ENCODE data around the gene RTP3.
"Not testable (repeated sequence)": the region's sequence is repeated elsewhere in the genome, so short reads cannot be mapped to it uniquely, and the experiment has no call there.

The RTP3 gene

GRCh38 chr3:46517016-46517783 is 19.4 kb downstream of the RTP3 start:
- DNase-seq (ENCODE audit: low read depth in 2 of 3, low spot score in 1 of 3) = no peak

DNA sequence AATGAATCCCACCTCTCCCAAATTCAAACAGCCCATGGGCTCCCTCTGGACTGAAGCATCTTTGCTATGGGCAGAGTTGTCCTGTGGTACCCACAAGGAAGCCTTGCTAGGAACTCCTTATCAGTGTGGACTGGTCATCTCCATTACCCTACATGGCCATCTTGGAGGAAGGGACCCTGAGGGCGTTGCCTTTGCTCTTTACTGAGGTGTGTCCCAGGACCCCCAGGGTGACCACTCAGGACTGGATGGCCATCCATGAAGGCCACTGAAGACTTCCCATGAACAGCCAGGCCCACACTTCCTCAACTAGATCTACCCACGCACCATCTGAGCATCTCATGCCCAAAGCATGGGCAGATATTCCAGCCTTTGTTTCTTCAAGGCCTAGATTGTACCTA is 20.0 kb downstream of the RTP3 start:
- DNase-seq (ENCODE audit: low read depth in 2 of 3, low spot score in 1 of 3) = no peak

DNA sequence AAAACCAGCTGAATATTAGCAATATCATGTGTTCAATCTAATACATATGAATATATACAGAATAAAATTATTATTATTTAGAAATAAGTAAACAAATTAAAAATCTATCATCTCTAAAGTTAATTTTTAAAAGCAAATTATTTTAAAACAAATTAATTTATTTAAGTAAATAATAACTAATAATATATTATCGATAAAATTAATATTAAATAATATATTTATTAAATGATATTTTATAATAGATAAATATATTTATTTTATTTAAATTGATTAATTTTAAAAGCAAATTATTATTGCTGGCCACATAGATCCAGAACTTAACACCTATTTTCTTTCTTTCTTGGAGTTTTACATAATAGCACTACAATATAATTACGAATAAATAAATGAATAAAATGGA is 22.2 kb downstream of the RTP3 start:
- no peak for DNase-seq (ENCODE audit: low read depth in 2 of 3, low spot score in 1 of 3)

DNA sequence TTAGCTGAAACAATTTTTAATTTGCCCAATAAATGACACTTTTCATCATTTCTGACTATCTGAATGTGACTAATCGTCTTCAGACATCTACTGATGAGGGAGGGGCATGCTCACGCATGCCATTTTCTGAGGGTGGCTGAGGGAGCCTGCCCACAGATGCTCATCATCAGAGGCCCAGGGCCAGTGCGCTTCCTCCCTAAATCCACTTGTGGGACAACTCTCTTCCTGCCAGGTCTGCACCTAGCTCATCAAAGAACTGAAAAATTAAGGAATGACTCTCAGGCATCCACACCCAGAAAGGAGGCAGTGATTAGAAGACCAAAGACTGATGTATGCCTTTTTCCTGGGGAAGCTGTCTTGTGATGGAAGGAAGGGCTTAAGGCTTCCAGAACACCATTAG is 22.8 kb downstream of the RTP3 start:
- no peak for DNase-seq (ENCODE audit: low read depth in 2 of 3, low spot score in 1 of 3)

- DNase-seq (ENCODE audit: low read depth in 2 of 3, low spot score in 1 of 3) = no peak
Measured at GRCh38 chr3:46521096-46521495, 23.3 kb downstream of the RTP3 start.

- DNase-seq (ENCODE audit: low read depth in 2 of 3, low spot score in 1 of 3) = not testable (repeated sequence)
Measured at GRCh38 chr3:46522201-46522600, 24.4 kb downstream of the RTP3 start.

- DNase-seq (ENCODE audit: low read depth in 2 of 3, low spot score in 1 of 3) = no peak
Measured at GRCh38 chr3:46523556-46523955, 25.8 kb downstream of the RTP3 start.

GRCh38 chr3:46524008-46524407 is 26.2 kb downstream of the RTP3 start:
- DNase-seq (ENCODE audit: low read depth in 2 of 3, low spot score in 1 of 3) = no peak

DNA sequence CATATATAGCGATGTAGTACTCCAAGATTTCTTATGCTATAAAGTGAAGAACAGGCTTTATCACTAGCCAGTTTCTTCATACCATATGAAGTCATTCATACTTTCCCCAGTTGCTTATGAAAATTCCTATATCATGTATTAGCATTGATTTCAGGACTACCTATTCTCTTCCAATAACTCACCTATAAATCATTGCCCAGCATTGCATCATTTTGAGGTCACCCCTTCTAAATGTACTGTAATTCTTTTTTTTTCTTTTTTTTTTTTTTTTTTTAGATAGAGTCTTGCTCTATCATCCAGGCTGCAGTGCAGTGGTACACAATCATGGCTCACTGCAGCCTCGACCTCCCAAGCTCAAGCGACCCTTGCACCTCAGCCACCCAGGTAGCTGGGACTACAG is 27.1 kb downstream of the RTP3 start:
- no peak for DNase-seq (ENCODE audit: low read depth in 2 of 3, low spot score in 1 of 3)

DNA sequence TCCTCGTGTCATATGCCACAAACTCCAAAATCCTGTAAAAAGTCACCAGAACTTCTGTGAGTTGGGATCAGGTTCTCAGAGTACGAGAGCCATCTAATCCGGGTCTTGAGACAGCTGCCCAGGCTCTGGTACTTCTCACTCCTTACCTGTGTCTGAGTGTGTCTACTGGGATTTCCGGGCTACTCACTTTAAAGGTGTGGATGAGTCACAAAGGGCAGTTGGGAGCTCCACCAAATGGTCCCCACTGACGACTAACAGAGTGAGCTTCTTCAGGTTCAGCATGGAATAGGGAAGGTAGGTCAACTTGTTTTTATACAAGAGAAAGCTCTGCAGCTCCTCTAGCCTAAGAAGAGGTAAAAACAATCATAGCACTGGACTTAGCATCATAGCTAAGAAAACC is 29.5 kb downstream of the RTP3 start:
- DNase-seq (ENCODE audit: low read depth in 2 of 3, low spot score in 1 of 3) = no peak

DNA sequence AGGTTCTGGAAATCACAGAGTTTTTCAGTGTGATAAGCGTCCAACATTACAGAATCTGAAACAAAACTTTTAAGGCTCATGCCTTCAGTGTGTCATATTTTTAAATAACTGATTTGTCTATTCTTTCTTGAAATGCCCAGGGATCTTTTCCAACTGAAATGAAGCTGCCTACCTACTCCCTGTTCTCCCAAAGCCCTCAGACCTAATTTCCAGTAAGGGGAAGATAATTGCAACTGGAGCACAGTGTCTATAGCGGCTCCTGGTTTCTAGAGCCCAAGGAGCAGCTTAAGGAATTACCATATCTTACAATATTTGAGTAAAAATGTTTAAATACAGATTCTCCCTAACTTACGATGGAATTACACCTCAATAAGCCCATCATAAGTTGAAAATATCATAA is 35.3 kb downstream of the RTP3 start:
- DNase-seq (ENCODE audit: low read depth in 2 of 3, low spot score in 1 of 3) = no peak

DNA sequence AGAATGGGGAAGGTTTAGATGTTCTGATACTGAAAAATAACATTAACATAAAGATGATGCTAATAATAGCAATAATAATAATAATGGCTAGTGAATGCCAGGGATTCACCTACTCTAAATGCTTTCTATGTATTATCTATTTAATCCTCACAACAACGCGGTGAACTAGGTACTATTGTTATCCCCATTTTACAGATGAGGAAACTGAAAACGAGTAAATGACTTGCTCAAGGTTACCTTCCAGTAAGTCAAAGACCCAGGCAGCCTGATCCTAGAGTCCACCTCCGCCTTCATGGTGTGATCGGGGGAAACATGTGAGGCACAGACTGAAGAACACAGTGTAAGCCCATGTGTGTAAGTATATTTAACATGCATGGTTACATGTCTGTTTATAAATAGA is 38.0 kb downstream of the RTP3 start:
- DNase-seq (ENCODE audit: low read depth in 2 of 3, low spot score in 1 of 3) = no peak

GRCh38 chr3:46536758-46537157 is 39.0 kb downstream of the RTP3 start:
- no peak for DNase-seq (ENCODE audit: low read depth in 2 of 3, low spot score in 1 of 3)

- DNase-seq (ENCODE audit: low read depth in 2 of 3, low spot score in 1 of 3) = no peak
Measured at GRCh38 chr3:46537316-46537715, 39.5 kb downstream of the RTP3 start.

GRCh38 chr3:46537779-46538178 is 40.0 kb downstream of the RTP3 start:
- no peak for DNase-seq (ENCODE audit: low read depth in 2 of 3, low spot score in 1 of 3)

GRCh38 chr3:46538425-46538802 is 40.6 kb downstream of the RTP3 start:
- DNase-seq (ENCODE audit: low read depth in 2 of 3, low spot score in 1 of 3) = not testable (repeated sequence)

DNA sequence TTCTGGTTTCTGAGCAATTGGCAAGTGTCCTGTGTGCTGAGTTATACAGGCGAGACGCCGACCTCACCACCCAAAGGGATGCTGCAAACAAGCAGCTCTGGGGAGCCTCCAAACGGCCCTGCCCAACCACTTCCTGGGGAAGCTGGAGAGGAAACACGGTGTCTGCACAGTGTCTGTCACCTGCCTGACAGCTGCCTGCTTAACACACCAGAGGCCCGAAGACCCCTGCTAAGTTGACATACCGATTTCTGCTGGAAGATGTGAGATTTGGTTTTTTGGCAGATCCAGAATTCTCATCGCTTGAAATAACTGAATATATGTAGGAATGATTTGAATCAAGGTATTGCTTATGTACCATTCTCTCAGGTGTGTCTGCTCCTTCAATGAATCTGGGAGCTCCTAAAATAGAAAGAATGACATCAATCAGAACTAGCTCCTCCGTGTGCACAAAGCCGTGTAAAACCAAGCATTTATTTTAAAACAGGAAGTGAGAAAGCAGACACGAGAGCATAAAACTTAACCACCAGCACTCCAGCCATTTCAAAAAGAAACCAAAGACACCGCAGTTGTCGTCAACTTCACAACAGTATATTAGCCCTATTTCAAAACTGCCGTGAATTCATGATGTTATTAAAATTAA is 41.1 kb downstream of the RTP3 start:
- DNase-seq (ENCODE audit: low read depth in 2 of 3, low spot score in 1 of 3) = peak; percentile 41 to 58 (median 49)

GRCh38 chr3:46539443-46540005 is 41.7 kb downstream of the RTP3 start:
- no peak for DNase-seq (ENCODE audit: low read depth in 2 of 3, low spot score in 1 of 3)

- no peak for DNase-seq (ENCODE audit: low read depth in 2 of 3, low spot score in 1 of 3)
Measured at GRCh38 chr3:46540550-46540949, 42.8 kb downstream of the RTP3 start.

- no peak for DNase-seq (ENCODE audit: low read depth in 2 of 3, low spot score in 1 of 3)
Measured at GRCh38 chr3:46541835-46542234, 44.1 kb downstream of the RTP3 start.

DNA sequence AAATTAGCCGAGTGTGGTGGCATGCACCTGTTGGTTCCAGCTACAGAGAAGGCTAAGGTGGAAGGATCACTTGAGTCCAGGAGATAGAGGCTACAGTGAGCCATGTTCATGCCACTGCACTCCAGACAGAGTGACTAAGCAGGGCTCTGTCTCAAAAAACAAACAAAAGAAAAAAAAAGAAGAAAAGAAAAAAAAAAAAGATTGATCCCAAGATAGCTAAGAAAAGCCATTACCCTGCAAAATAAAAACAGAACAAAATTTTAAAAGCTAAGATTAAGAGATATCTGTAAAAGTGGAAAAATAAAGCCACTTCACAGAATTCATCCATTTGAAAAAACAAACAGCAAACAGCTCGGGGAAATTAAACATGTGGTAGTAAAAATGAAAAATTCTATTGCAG is 44.6 kb downstream of the RTP3 start:
- no peak for DNase-seq (ENCODE audit: low read depth in 2 of 3, low spot score in 1 of 3)

DNA sequence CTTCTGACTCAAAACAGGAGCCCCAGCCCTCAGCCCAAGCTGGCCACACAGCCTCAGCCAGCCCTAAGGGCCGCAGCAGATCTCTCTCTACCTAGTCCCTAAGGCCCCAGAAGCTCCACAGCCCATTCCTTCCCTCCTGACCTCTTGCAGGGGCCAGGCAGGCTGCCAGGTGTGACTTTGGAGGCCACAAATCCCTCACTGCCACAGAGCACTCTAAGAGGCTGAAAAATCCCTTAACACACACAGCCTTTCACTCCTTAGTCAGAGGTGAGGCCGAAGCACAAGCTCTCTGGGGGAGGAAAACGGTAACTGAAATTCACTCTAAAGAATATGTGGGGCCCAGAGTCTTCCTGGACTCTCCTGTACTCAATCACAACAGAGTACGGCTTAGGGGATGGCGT is 45.0 kb downstream of the RTP3 start:
- no peak for DNase-seq (ENCODE audit: low read depth in 2 of 3, low spot score in 1 of 3)

Measured in stimulated activated CD4-positive, alpha-beta T cell treated with anti-CD3 and anti-CD28 coated beads, Interleukin-12 subunit alpha, Interleukin-12 subunit beta, amount 100 ng/mL, for 48 hours (primary cell).